Left ventricle myocardium inferior (tissue), 1 donor: ENCODE measurements around the gene DENND1A. TPM values are rescaled to one million over a fixed set of nuclear protein-coding genes. Genes with fewer than 3 reads are reported as not detected.

Source experiments
- DNase-seq: peaks from one replicate; pipeline ENCODE4 v3.0.0-alpha.2; 2020
- H3K27ac ChIP-seq: fragments of 200-600 bp; replicated peaks from 2 replicates; pipeline ENCODE4 v1.8.0; 2021
- H3K27me3 ChIP-seq: fragments of 200-600 bp; 2 replicates; pipeline ENCODE4 v1.8.0; 2021; ENCODE audit warnings: low read depth
- H3K36me3 ChIP-seq: fragments of 200-600 bp; 2 replicates; pipeline ENCODE4 v1.8.0; 2021
- H3K4me1 ChIP-seq: fragments of 200-600 bp; 2 replicates; pipeline ENCODE4 v1.8.0; 2021
- H3K4me3 ChIP-seq: fragments of 200-600 bp; 2 replicates; pipeline ENCODE4 v1.8.0; 2021; ENCODE audit warnings: mild to moderate bottlenecking, moderate library complexity
- H3K9me3 ChIP-seq: fragments of 200-600 bp; replicated peaks from 2 replicates; pipeline ENCODE4 v1.8.0; 2021
- CTCF ChIP-seq: fragments of 200-600 bp; IDR thresholded peaks from 2 replicates; pipeline ENCODE4 v1.8.0; 2021; ENCODE audit warnings: antibody characterized with exemption, mild to moderate bottlenecking, borderline replicate concordance
- intact Hi-C: fragments of 100-400 bp; cut with micrococcal nuclease; formaldehyde crosslinking; loops from one replicate; pipeline ENCODE4 v1.11.0; 2022
- total RNA-seq: library from RNA; stranded (reverse); fragmentation: NEBNext Ultra II Directional; extraction: Animal tissue kit (Norgen Biotek cat#: 25700); gene quantifications from one replicate; pipeline ENCODE4 v1.2.1, GENCODE V29; 2021
- donor health status: DM: no; HTN: yes; CAD: no; lungs with severe emphysema.

DENND1A gene
- total RNA-seq, 1 donor from 2014 or later: 12.2 TPM

DNA sequence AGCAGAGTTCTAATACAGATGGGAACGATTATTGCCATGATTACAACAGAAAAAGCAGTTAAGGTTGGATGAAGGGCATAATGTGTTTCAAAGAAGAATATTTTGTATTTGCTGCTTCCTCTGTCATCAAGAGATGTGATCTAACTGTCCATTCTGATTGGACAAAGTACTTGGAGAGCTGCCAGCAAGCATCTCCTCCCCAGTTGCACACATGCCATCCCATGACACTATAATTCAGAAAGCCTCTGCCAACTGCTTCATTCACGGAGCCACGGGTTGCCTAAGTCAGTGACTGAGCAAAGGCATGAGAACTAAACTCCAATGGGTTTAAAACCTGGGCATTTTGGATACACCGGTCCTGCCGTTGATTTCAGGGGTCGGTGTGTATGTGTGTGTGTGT is 320.1 kb downstream of the DENND1A start:
- no peak for DNase-seq
- Histone ChIP-seq H3K9me3 (no peaks in the 10 kb centered on the region), H3K27me3 (no peaks in the 10 kb centered on the region), H3K4me3 (no peak overlapping the region), H3K36me3 (no peaks in the 10 kb centered on the region), H3K4me1 (peaks cover 10% of the 10 kb centered on the region), H3K27ac (no peak overlapping the region)
- intact Hi-C loops: no loop called here
- no peak for TF ChIP-seq CTCF

GRCh38 chr9:123608104-123608503 is 321.8 kb downstream of the DENND1A start:
- no peak overlapping the region for H3K27ac ChIP-seq
- intact Hi-C loops: no loop called here
- no peak for TF ChIP-seq CTCF
- no peak overlapping the region for H3K4me3 ChIP-seq
- H3K9me3 ChIP-seq: no peaks in the 10 kb centered on the region
- no peak for DNase-seq
- H3K27me3 ChIP-seq: no peaks in the 10 kb centered on the region
- H3K36me3 ChIP-seq: no peaks in the 10 kb centered on the region
- H3K4me1 ChIP-seq: peaks cover 10% of the 10 kb centered on the region

DNA sequence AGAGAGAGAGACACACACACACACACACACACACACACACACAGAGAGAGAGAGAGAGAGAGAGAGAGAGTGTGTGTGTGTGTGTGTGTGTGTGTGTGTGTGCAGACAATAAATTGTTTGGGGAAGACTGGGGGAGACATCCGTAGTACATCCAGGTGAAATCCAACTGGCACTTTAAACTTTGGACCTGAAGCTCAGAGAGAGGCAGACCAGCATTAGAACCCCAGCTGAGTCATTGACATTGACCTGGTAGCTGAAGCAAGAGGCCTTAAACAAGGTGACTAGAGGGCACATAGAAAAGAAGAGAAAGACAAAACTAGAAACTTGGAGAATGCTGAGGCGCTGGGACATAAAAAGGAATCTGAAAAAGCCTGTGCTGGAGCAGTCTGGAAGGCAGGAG is 322.4 kb downstream of the DENND1A start:
- Histone ChIP-seq H3K27me3 (no peaks in the 10 kb centered on the region), H3K4me1 (peaks cover 10% of the 10 kb centered on the region), H3K36me3 (no peaks in the 10 kb centered on the region), H3K9me3 (no peaks in the 10 kb centered on the region), H3K4me3 (no peak overlapping the region), H3K27ac (no peak overlapping the region)
- intact Hi-C loops: no loop called here
- no peak for DNase-seq
- no peak for TF ChIP-seq CTCF

- Histone ChIP-seq H3K36me3 (no peaks in the 10 kb centered on the region), H3K4me1 (peaks cover 4% of the 10 kb centered on the region), H3K27me3 (no peaks in the 10 kb centered on the region), H3K9me3 (no peaks in the 10 kb centered on the region), H3K4me3 (no peak overlapping the region), H3K27ac (no peak overlapping the region)
- intact Hi-C loops: no loop called here
- TF ChIP-seq CTCF: no peak
- DNase-seq: no peak
Measured at GRCh38 chr9:123606141-123606540, 323.8 kb downstream of the DENND1A start.

DNA sequence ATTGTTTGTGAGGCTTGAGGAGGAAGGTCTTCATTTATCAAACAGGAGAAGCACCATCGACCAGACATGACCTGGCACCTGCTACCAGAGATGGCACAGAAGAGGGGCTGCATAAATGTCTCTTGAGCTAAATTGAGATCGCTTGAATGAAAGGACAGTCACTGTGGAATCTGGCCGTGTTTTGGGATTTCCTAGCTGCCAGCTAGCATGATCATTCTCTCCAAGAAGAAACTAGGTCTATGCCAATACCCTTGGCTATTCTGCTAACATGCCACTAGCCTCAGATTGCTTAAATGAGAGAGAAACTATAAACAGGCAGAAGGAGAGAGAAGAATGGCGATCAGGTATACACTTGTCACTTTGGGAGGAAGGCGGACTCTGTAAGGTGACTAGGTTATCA is 324.6 kb downstream of the DENND1A start:
- H3K27ac ChIP-seq: no peak overlapping the region
- H3K9me3 ChIP-seq: no peaks in the 10 kb centered on the region
- no peaks in the 10 kb centered on the region for H3K4me1 ChIP-seq
- DNase-seq: no peak
- H3K4me3 ChIP-seq: no peak overlapping the region
- peaks cover 4% of the 10 kb centered on the region for H3K36me3 ChIP-seq
- no peaks in the 10 kb centered on the region for H3K27me3 ChIP-seq
- intact Hi-C loops: no loop called here
- TF ChIP-seq CTCF: no peak

DNA sequence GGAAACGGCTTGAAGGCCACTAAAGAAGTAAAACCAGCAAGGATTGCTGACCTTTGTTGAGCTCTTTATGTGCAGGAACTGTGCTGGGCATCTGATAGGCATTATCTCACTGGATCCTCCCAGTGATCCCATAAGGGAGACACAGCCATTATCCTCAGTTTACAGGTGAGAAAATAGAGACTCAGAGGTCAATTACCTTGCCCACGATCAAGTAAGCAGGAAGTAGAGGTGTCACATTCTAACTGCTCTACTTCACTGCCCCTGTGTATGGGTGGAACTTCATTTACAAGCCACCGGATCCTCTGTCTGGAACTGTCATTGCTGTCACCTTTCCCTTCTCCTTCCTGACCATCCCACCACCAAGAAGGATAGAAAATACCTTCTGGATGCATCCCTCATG is 325.1 kb downstream of the DENND1A start:
- intact Hi-C loops: no loop called here
- no peaks in the 10 kb centered on the region for H3K9me3 ChIP-seq
- no peak for DNase-seq
- no peaks in the 10 kb centered on the region for H3K27me3 ChIP-seq
- H3K36me3 ChIP-seq: peaks cover 4% of the 10 kb centered on the region
- no peak overlapping the region for H3K4me3 ChIP-seq
- no peaks in the 10 kb centered on the region for H3K4me1 ChIP-seq
- TF ChIP-seq CTCF: no peak
- H3K27ac ChIP-seq: no peak overlapping the region
